Esophagus (tissue), 2 donors: ENCODE results near the gene ARL10. TPM values are rescaled to one million over a fixed set of nuclear protein-coding genes. Genes with fewer than 3 reads are reported as not detected.

Experiments used
- H3K27ac ChIP-seq, 2 donors: one replicate each; pipeline ENCODE4 v1.5.1; 2013; ENCODE audit warnings: low read depth in 2 of 2, mild to moderate bottlenecking in 2 of 2, inconsistent platforms in 1 of 2, low read length in 1 of 2, moderate library complexity in 1 of 2
- H3K27me3 ChIP-seq, 2 donors: one replicate each; pipeline ENCODE4 v1.6.1; 2013; ENCODE audit warnings: low read length in 2 of 2, control low read depth in 1 of 2, mild to moderate bottlenecking in 1 of 2; ENCODE audit not compliant: insufficient read depth in 2 of 2, control insufficient read depth in 1 of 2
- H3K36me3 ChIP-seq, 2 donors: one replicate each; pipeline ENCODE4 v1.6.1; 2013; ENCODE audit warnings: low read length in 1 of 2; ENCODE audit not compliant: control insufficient read depth in 2 of 2, insufficient read depth in 2 of 2
- H3K4me1 ChIP-seq, 2 donors: one replicate each; pipeline ENCODE4 v1.6.1; 2013; ENCODE audit warnings: low read length in 1 of 2; ENCODE audit not compliant: control insufficient read depth in 2 of 2, insufficient read depth in 2 of 2
- H3K4me3 ChIP-seq, 2 donors: one replicate each; pipeline ENCODE4 v1.5.1; 2013; ENCODE audit warnings: low read length in 2 of 2, mild to moderate bottlenecking in 2 of 2, low read depth in 1 of 2, moderate library complexity in 1 of 2
- H3K9me3 ChIP-seq, 2 donors: one replicate each; pipeline ENCODE4 v1.6.1; 2013; ENCODE audit warnings: mild to moderate bottlenecking in 2 of 2, low read depth in 1 of 2, low read length in 1 of 2, moderate library complexity in 1 of 2; ENCODE audit not compliant: control insufficient read depth in 2 of 2, insufficient read depth in 1 of 2
- WGBS, 2 donors: extraction: QIAGEN DNeasy Blood & Tissue Kit; methylation state at CpG; one replicate each; pipeline ENCODE4 v1.1.7; 2013; 5-methylcytosine and 5-hydroxymethylcytosine counted together
- polyA plus RNA-seq, 2 donors: library from polyadenylated mRNA; stranded (reverse); fragments of 200-250 nt; gene quantifications; one replicate each; pipeline ENCODE4 v1.2.3, GENCODE V29; 2013
- donor health status: healthy with polysubstance abuse.
- donor health status: Bipolar disorder and iron deficiency.

ARL10 gene, protein sequence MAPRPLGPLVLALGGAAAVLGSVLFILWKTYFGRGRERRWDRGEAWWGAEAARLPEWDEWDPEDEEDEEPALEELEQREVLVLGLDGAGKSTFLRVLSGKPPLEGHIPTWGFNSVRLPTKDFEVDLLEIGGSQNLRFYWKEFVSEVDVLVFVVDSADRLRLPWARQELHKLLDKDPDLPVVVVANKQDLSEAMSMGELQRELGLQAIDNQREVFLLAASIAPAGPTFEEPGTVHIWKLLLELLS
- 1 to 10 TPM; 2.4 to 3.8 TPM for polyA plus RNA-seq

DNA sequence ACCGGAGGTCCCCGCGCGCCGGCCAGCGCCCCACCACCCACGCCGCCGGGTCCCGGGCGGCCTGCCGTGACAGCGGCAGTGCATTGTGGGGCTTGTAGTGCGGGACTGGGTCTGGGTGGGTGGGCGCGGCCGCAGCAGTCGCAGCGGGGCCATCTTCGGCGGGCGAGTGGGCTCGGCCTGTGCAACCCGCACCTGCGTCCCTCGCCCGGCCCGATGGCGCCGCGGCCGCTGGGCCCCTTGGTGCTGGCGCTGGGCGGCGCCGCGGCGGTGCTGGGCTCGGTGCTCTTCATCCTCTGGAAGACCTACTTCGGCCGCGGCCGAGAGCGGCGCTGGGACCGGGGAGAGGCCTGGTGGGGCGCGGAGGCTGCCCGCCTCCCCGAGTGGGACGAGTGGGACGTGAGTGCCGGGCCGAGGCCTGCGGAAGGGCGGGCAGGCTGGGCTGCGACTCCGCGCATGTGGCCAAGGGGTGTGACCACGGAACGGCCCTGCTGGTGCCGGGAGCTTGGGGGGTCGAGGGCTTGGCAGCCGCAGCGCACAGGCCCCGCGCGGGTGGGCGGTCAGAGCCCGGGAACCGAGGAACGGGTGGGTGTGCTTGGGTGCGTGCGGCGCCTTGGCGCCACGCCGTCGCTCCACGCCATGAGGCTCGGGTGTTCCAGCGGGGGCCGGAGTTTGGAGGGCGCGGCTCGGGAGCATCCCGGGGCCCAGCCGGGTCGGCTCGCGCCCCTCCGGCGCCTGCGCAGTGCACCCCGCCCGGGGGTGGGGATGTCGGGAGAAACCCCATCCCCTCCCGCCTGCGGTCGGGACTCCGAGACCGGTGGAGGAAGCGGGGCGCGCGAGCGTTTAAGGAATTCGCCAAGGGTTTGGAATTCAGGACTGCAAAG, at the start of gene ARL10:
Gene ARL10, plus strand, starts transcription at position 137 of the 881 bp plus-strand sequence. Its CDS starts 77 bp downstream, at position 214.
- no peaks in the 10 kb centered on the region for H3K27me3 ChIP-seq
- no peaks in the 10 kb centered on the region for H3K9me3 ChIP-seq
- H3K4me1 ChIP-seq, result peaks cover 3 to 9% of the 10 kb centered on the region in 2 donors
- peak within 1 kb of the TSS; percentile 65 to 80 for H3K27ac ChIP-seq
- H3K4me3 ChIP-seq, result peak within 1 kb of the TSS; percentile 80 to 85
- H3K36me3 ChIP-seq, result peaks cover 0 to 5% of the 10 kb centered on the region in 2 donors
- WGBS, 2 donors, result 0 to 1% methylated on average over 62 to 108 of the region's 108 CpGs

DNA sequence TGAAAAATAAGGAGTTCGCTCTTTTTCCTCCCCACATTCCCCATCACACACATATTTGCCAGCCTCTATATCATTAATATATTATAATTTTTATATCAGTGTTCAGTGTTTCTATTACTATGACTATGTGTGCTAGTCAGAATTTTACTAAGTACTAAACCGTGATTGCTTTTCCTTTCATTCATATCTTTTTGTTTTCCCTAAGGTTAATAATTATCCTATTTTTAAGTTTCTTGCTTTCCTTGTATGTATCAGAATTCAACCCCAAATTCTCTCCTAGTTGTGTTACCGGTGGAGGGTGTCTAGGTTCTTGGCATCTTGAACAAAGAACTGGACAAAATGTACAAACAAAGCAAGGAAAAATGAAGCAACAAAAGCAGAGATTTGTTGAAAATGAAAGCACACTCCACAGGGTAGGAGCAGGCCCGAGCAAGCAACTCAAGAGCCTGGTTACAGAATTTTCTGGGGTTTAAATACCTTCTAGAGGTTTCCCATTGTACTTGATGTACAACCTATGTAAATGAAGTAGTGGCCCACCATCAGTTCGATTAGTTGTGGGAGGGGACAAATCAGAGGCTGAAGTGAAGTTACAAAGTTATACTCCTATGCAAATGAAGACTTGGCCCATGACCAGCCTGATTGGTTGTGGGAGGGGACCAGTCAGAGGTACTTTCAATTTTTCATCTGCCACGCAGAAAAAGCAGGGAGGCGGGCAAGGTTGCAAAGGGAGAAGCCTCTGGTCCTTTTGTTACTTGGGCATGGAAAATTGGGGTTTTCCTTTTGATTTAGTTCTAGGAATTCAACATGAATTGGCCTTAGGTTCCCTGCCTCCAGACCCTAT, 47.5 kb upstream of the ARL10 start:
- Histone ChIP-seq H3K4me3 (no peak overlapping the region), H3K4me1 (no peaks in the 10 kb centered on the region), H3K27me3 (no peaks in the 10 kb centered on the region), H3K36me3 (peaks cover 6 to 7% of the 10 kb centered on the region in 2 donors), H3K27ac (no peak overlapping the region), H3K9me3 (no peaks in the 10 kb centered on the region)
- WGBS, 2 donors, result 58 to 66% methylated on average over 7 of the region's 7 CpGs

DNA sequence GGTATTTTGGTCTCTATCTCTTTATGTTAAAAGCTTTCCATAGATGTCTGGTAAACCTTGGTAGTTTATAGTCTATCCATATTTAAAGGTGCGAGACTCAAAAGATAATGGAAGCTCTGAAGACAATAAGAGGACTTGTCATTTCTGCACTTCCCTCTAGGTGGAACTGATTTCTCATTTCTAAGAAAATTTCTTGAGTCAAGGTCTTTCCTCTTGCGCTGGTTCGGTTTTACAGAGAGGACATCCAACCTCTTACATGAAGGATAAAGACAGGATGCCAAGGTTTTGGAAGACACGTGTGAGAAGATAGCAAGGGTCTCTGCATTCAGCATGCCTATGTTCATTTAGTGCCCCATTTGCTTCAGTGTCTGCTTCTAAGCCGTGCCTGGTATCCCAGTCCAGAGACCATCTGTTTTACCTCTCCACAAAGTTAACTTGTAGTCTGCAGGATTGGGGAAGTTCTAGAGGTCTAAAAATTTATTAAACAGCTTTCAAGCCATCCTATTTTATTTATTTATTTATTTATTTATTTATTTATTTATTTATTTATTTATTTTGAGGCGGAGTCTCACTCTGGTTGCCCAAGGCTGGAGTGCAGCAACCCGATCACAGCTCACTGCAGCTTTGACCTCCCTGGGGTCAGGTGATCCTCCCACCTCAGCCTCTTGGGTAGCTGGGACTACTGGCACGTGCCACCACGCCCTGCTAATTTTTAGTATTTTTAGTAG, 45.3 kb upstream of the ARL10 start:
- Histone ChIP-seq H3K9me3 (no peaks in the 10 kb centered on the region), H3K27me3 (no peaks in the 10 kb centered on the region), H3K36me3 (peaks cover 5 to 7% of the 10 kb centered on the region in 2 donors), H3K27ac (no peak overlapping the region), H3K4me3 (no peak overlapping the region), H3K4me1 (no peaks in the 10 kb centered on the region)
- WGBS, 2 donors, result 89 to 92% methylated on average over 9 of the region's 9 CpGs

DNA sequence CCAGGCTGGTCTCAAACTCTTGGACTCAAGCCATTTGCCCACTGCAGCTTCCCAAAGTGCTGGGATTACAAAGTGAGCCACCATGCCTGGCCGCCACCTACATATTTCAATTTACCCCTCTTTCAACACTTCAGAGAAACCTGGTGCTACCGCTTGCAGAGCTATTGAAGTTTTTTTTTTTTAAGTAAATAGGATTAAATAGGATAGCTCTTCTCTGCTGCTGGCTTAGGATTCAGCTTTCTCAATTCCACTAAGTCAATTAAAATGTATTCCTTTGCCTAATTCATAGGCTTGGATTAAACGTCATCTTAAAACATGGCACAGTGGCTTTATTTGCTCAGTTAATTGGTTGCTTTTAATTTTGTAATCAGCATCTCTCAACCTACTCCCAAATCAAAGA, 44.7 kb upstream of the ARL10 start:
- H3K27me3 ChIP-seq, result no peaks in the 10 kb centered on the region
- 97% methylated on average over 3 of the region's 3 CpGs for WGBS, 2 donors
- H3K4me3 ChIP-seq, result no peak overlapping the region
- peaks cover 4% of the 10 kb centered on the region in 2 donors for H3K36me3 ChIP-seq
- H3K4me1 ChIP-seq, result no peaks in the 10 kb centered on the region
- no peaks in the 10 kb centered on the region for H3K9me3 ChIP-seq
- no peak overlapping the region for H3K27ac ChIP-seq

DNA sequence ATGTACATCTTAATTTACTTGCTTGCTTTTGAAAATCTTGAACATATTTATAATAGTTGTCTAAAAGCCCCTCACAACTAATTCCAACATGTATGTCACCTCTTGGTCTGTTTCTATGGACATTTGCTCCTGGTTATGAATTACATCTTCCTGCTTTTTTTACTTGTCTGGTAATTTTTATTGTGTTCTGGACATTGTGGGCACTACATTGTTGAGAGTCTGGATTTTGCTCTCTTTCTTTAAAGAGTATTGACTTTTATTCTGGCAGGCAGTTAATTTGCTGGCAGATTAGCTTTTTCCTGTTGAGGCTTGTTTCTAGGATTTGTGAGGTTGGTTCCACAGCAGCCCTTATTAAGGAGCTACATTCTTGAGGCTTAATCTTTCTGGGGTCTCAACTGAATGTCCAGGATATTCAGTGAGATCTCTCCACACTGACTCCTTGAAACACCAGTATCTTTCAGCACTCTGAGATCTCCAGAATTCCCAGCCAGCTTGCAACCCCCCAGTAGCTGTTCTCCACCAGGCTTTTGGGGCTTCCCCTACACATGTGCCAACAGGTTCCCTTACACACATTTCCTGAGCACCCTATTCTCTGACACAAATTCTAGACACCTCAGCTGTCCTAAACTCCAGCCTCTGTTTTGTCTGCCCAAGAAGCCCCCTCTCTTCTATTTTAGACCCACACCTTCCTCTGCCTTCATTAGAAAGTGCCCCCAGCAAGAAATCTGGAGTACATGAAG, 31.1 kb upstream of the ARL10 start:
- Histone ChIP-seq H3K27ac (no peak overlapping the region), H3K9me3 (no peaks in the 10 kb centered on the region), H3K4me1 (no peaks in the 10 kb centered on the region), H3K4me3 (no peak overlapping the region), H3K36me3 (no peaks in the 10 kb centered on the region), H3K27me3 (no peaks in the 10 kb centered on the region)

DNA sequence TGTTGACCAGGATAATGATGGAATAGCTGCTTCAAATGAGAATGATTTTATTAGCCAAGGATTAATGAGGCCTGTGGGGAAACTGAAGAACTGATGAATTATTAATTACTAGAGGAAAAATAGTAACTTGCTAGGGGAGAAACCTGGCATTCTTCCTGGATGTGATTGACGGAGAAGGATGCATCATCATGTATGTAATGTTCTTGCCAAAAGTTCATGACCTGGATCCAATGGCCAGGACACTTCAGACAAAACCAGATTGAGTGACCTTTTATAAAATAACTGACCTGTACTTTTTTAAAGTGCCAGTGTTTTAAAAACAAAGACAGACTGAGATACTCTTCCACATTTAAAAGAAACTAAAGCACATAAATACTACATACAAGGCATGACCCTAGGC, 27.4 kb upstream of the ARL10 start:
- Histone ChIP-seq H3K9me3 (no peaks in the 10 kb centered on the region), H3K36me3 (no peaks in the 10 kb centered on the region), H3K4me1 (no peaks in the 10 kb centered on the region), H3K4me3 (no peak overlapping the region), H3K27ac (no peak overlapping the region), H3K27me3 (no peaks in the 10 kb centered on the region)
- 42 to 56% methylated on average over 1 of the region's 1 CpG for WGBS, 2 donors

DNA sequence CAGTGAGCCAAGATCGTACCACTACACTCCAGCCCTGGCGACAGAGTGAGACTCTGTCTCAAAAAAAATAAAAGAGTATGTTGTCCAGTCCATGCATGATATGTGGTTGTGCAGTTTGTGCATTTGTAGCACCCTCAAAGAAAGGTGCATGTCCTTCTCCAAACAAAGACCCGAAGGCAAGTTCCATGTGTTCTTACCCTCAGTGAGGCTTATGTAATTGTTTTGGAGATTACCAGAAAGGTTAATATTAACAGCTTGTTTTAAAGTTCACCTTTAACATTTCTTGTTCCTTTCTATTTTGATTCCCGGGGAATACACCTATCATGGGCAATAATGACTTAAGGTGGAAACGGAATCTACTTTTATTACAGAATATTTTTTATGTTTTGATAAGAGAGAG, 26.0 kb upstream of the ARL10 start:
- Histone ChIP-seq H3K4me1 (no peaks in the 10 kb centered on the region), H3K36me3 (no peaks in the 10 kb centered on the region), H3K9me3 (no peaks in the 10 kb centered on the region), H3K27me3 (no peaks in the 10 kb centered on the region), H3K27ac (no peak overlapping the region), H3K4me3 (no peak overlapping the region)
- 80 to 92% methylated on average over 5 of the region's 5 CpGs for WGBS, 2 donors

DNA sequence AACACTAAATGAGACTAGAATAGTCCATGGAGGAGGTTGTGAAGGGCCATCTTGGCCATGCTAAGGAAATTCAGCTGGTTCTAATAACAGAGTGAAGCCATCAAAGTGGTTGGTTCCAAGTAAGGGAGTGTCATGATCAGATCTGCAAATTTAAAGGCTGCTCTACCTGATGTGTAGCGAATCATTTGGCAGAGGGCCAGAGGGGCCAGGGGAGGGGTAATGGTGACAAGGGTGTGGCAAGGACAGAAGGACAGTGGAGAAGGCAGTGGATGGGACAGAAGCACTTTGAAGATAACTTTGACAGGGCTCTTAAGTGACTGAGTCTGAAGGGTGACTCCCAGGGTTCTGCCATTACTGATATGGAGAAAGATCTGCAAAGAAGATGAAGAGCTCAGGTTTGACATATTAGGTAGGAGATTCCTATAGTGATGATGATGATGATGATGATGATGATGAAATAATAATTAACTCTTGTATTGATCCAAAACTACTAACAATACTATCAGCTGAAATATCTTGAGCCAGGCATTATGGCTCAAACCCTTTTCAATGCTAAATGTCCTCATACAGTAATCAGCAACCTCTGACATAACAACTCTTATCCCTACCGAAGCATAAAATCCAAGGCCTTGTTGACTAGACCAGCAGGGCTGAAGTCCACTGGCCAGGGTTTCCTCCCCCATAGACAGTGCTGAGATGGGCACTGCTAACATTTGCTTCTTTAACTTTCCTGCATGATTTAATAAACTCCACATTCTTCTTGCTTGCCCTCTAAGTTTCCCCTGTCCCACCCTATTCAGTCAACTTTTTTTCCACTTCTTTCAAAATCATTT, 23.7 kb upstream of the ARL10 start:
- H3K36me3 ChIP-seq, result peaks cover 2 to 8% of the 10 kb centered on the region in 2 donors
- H3K27me3 ChIP-seq, result no peaks in the 10 kb centered on the region
- no peaks in the 10 kb centered on the region for H3K9me3 ChIP-seq
- no peaks in the 10 kb centered on the region for H3K4me1 ChIP-seq
- 69 to 91% methylated on average over 2 of the region's 2 CpGs for WGBS, 2 donors
- H3K27ac ChIP-seq, result no peak overlapping the region
- H3K4me3 ChIP-seq, result no peak overlapping the region
